SK-N-SH (cell line): ENCODE results near the gene MAS1L.

ENCODE experiments used
- CTCF ChIP-seq: fragments of 200-600 bp; sonication (generic); IDR thresholded peaks from 2 replicates; pipeline ENCODE4 v1.6.1; 2017; ENCODE audit warnings: antibody characterized with exemption, mild to moderate bottlenecking, moderate library complexity
- FOXM1 ChIP-seq: IDR thresholded peaks from 2 replicates; pipeline ENCODE4 v1.4.0; 2012; ENCODE audit warnings: low read depth, mild to moderate bottlenecking
- POLR2AphosphoS5 ChIP-seq: IDR thresholded peaks from 2 replicates; pipeline ENCODE4 v1.6.1; 2012; ENCODE audit warnings: low read depth, low read length
- RCOR1 ChIP-seq: fragments of 150-350 bp; IDR thresholded peaks from 2 replicates; pipeline ENCODE4 v1.6.1; 2017; ENCODE audit warnings: antibody characterized with exemption, low read length
- TAF1 ChIP-seq: IDR thresholded peaks from 2 replicates; pipeline ENCODE4 v1.6.1; 2012; ENCODE audit warnings: low read depth, mild to moderate bottlenecking, low read length, moderate library complexity, borderline replicate concordance
- YY1 ChIP-seq: IDR thresholded peaks from 2 replicates; pipeline ENCODE4 v1.4.0; 2012; ENCODE audit warnings: low read depth, mild to moderate bottlenecking

GRCh38 chr6:29456971-29457370 lies 30.8 kb downstream of the MAS1L start, which contains the start of the genes OR11A1 and OR2H1:
- no peak for TF ChIP-seq CTCF
- TF ChIP-seq YY1: no peak
- no peak for TF ChIP-seq TAF1
- TF ChIP-seq FOXM1: no peak
- no peak for TF ChIP-seq POLR2AphosphoS5
- TF ChIP-seq RCOR1: no peak
